Activated CD4-positive, alpha-beta T cell treated with anti-CD3 and anti-CD28 coated beads, Interleukin-10, Interleukin-2, amounts not matched to agents 100 ng/mL and 50 ng/mL, durations not matched to agents 16 hours and 8 hours (primary cell): ENCODE data around the gene TRAPPC6A.

Experiments used
- DNase-seq: peaks from one replicate; pipeline ENCODE4 v3.0.0-alpha.2; 2020

TRAPPC6A gene

GRCh38 chr19:45161738-45162607, 16.1 kb downstream of the TRAPPC6A start:
- no peak for DNase-seq

- no peak for DNase-seq
Observed at GRCh38 chr19:45160870-45161737, 16.9 kb downstream of the TRAPPC6A start, which contains the start of gene NKPD1. Gene NKPD1 (minus strand): TSS chr19:45160982. CDS start chr19:45160150, 832 bp downstream.

GRCh38 chr19:45159971-45160324, 18.1 kb downstream of the TRAPPC6A start:
- DNase-seq: no peak

GRCh38 chr19:45159210-45159970, 18.6 kb downstream of the TRAPPC6A start:
- DNase-seq: no peak

GRCh38 chr19:45158503-45159209, 19.4 kb downstream of the TRAPPC6A start:
- DNase-seq: no peak

GRCh38 chr19:45156751-45157150, 21.3 kb downstream of the TRAPPC6A start:
- DNase-seq: no peak

- DNase-seq: no peak
Observed at GRCh38 chr19:45156011-45156630, 21.9 kb downstream of the TRAPPC6A start.

GRCh38 chr19:45154064-45154827, 23.8 kb downstream of the TRAPPC6A start:
- no peak for DNase-seq

GRCh38 chr19:45153339-45154063, 24.5 kb downstream of the TRAPPC6A start:
- DNase-seq: peak; percentile 39

- DNase-seq: peak; percentile 57
Observed at GRCh38 chr19:45152504-45153338, 25.3 kb downstream of the TRAPPC6A start.

GRCh38 chr19:45151821-45152503, 26.1 kb downstream of the TRAPPC6A start:
- no peak for DNase-seq

- DNase-seq: no peak
Observed at GRCh38 chr19:45151320-45151719, 26.7 kb downstream of the TRAPPC6A start.

GRCh38 chr19:45150751-45151281, 27.2 kb downstream of the TRAPPC6A start:
- DNase-seq: no peak

- no peak for DNase-seq
Observed at GRCh38 chr19:45150180-45150579, 27.9 kb downstream of the TRAPPC6A start.

- no peak for DNase-seq
Observed at GRCh38 chr19:45149129-45149528, 28.9 kb downstream of the TRAPPC6A start.

GRCh38 chr19:45147835-45148676, 30.0 kb downstream of the TRAPPC6A start:
- no peak for DNase-seq

GRCh38 chr19:45146741-45147205, 31.3 kb downstream of the TRAPPC6A start:
- no peak for DNase-seq
